Fibroblast of lung (primary cell): ENCODE results near the gene URB1.

Experiments used
- EZH2 ChIP-seq: IDR thresholded peaks from 2 replicates; pipeline ENCODE4 v1.5.1; 2012; ENCODE audit warnings: low read length, control low read depth, mild to moderate bottlenecking; ENCODE audit errors: missing control alignments
- TF ChIP-seq, protein P1 (sequence below), 2 donors: IDR thresholded peaks in 1 of 2; conservative IDR thresholded peaks in 1 of 2; 1 replicate in 1 of 2; 2 replicates in 1 of 2; pipeline ENCODE4 v1.5.1; 2011 to 2012; ENCODE audit warnings: low read length in 2 of 2, control low read depth in 1 of 2, inconsistent platforms in 1 of 2, low read depth in 1 of 2, mild to moderate bottlenecking in 1 of 2

DNA sequence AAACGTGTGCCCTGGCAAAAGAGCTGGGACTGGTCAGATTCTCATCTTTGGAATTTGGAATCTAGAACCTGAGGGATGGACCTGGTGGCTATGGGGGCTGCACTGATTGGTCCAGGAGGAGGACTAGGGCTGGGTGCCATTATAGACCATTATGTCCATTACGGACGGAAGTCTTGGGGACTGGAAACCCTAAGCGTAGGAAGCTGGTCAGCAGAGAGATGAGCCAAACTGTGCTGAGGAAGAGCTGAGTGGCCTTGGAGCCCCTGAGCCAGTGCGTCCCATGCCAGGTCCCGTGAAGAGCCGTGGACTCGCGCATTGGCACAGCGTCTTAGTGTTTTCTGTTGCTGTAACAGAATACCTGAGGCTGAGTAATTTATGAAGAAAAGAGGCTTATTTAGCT, 84.1 kb downstream of the URB1 start:
- TF ChIP-seq, protein P1, sequence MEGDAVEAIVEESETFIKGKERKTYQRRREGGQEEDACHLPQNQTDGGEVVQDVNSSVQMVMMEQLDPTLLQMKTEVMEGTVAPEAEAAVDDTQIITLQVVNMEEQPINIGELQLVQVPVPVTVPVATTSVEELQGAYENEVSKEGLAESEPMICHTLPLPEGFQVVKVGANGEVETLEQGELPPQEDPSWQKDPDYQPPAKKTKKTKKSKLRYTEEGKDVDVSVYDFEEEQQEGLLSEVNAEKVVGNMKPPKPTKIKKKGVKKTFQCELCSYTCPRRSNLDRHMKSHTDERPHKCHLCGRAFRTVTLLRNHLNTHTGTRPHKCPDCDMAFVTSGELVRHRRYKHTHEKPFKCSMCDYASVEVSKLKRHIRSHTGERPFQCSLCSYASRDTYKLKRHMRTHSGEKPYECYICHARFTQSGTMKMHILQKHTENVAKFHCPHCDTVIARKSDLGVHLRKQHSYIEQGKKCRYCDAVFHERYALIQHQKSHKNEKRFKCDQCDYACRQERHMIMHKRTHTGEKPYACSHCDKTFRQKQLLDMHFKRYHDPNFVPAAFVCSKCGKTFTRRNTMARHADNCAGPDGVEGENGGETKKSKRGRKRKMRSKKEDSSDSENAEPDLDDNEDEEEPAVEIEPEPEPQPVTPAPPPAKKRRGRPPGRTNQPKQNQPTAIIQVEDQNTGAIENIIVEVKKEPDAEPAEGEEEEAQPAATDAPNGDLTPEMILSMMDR (conservative IDR thresholded peaks at IDR 0.05 in 1 of 2, IDR thresholded peaks at IDR 0.05 in 1 of 2; ENCODE audit: low read depth in 1 of 2, low read length in 2 of 2): no peak
- no peak for TF ChIP-seq EZH2
